Esophagus squamous epithelium (tissue), 4 donors: ENCODE results near the gene MKRN3.

Experiments used
- CTCF ChIP-seq, 6 experiments: fragments of 450-650 bp in 4 of 6; fragments of 200-600 bp in 2 of 6; sonication (generic) in 2 of 6; IDR thresholded peaks; one replicate each; pipeline ENCODE4 v1.5.1; 2016 to 2019; ENCODE audit warnings: antibody characterized with exemption in 6 of 6, mild to moderate bottlenecking in 4 of 6, moderate library complexity in 4 of 6
- POLR2A ChIP-seq, 4 donors: fragments of 450-650 bp; IDR thresholded peaks; one replicate each; pipeline ENCODE4 v1.6.1; 2017; ENCODE audit warnings: antibody characterized with exemption in 4 of 4, mild to moderate bottlenecking in 4 of 4, moderate library complexity in 3 of 4

DNA sequence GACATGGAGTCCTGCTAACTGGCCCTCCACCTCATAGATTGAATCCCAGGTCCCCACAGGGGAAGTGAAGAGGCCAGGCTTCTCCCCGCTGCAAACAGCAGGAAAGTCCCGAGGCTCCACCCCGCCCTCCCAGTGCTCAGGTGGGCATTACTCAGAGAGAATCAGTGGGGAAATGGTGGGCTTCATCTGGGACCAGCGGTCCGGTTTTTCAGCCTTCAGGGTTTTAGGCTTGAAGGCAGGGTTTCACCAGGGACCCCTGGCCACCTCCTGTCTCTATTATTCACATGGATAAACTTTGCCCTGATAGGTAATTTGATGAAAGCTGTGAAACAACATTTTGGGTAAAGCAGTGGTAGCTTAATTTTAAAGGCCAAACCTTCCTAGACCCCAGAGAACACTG, 31.3 kb downstream of the MKRN3 start:
- no peak for TF ChIP-seq POLR2A (IDR thresholded peaks at IDR 0.05)
- TF ChIP-seq CTCF (IDR thresholded peaks at IDR 0.05) = no peak
